Liver (tissue), 9 donors: Measurements from ENCODE around the gene CACNA1B. TPM values are rescaled to one million over a fixed set of nuclear protein-coding genes. Genes with fewer than 3 reads are reported as not detected.

Source experiments
- DNase-seq: peaks from one replicate; pipeline ENCODE4 v3.0.0-alpha.2; 2017; ENCODE audit warnings: low spot score
- H3K27ac ChIP-seq, 2 donors: one replicate each; pipeline ENCODE4 v1.7.0; 2013; ENCODE audit warnings: inconsistent platforms in 2 of 2, low read length in 2 of 2, control low read depth in 1 of 2, low read depth in 1 of 2, mild to moderate bottlenecking in 1 of 2
- H3K27me3 ChIP-seq, 4 donors: one replicate each; pipeline versions ENCODE4 v1.6.1 to v1.7.0; 2013; ENCODE audit warnings: low read length in 3 of 4, inconsistent platforms in 1 of 4, mild to moderate bottlenecking in 1 of 4, moderate library complexity in 1 of 4; ENCODE audit not compliant: control insufficient read depth in 4 of 4, insufficient read depth in 4 of 4
- H3K36me3 ChIP-seq, 4 donors: one replicate each; pipeline versions ENCODE4 v1.6.1 to v1.7.0; 2013; ENCODE audit warnings: low read length in 3 of 4, mild to moderate bottlenecking in 3 of 4, low read depth in 1 of 4, moderate library complexity in 1 of 4; ENCODE audit not compliant: control insufficient read depth in 4 of 4, insufficient read depth in 3 of 4
- H3K4me1 ChIP-seq, 4 donors: one replicate each; pipeline versions ENCODE4 v1.6.1 to v1.7.0; 2013; ENCODE audit warnings: low read length in 3 of 4, mild to moderate bottlenecking in 3 of 4, moderate library complexity in 1 of 4; ENCODE audit not compliant: control insufficient read depth in 4 of 4, insufficient read depth in 4 of 4
- H3K4me3 ChIP-seq, 3 donors: one replicate each; pipeline versions ENCODE4 v1.6.1 to v1.7.0; 2013; ENCODE audit warnings: low read length in 3 of 3, control low read depth in 1 of 3, low read depth in 1 of 3, mild to moderate bottlenecking in 1 of 3
- H3K9ac ChIP-seq, 2 donors: one replicate each; pipeline ENCODE4 v1.7.0; 2013; ENCODE audit warnings: low read length in 2 of 2, mild to moderate bottlenecking in 2 of 2, moderate library complexity in 2 of 2, control low read depth in 1 of 2, low read depth in 1 of 2
- H3K9me3 ChIP-seq, 4 donors: one replicate each; pipeline versions ENCODE4 v1.6.1 to v1.7.0; 2013; ENCODE audit warnings: low read length in 3 of 4; ENCODE audit not compliant: control insufficient read depth in 4 of 4
- EGR1 ChIP-seq, 2 donors: IDR thresholded peaks; 2 replicates each; pipeline ENCODE4 v1.6.1; 2016 to 2018; ENCODE audit warnings: antibody characterized with exemption in 2 of 2, low read depth in 2 of 2
- FOXA1 ChIP-seq: IDR thresholded peaks from 2 replicates; pipeline ENCODE4 v1.6.1; 2016; ENCODE audit warnings: antibody characterized with exemption
- GABPA ChIP-seq, 2 donors: IDR thresholded peaks in 1 of 2; conservative IDR thresholded peaks in 1 of 2; 2 replicates each; pipeline ENCODE4 v1.6.1; 2016; ENCODE audit warnings: antibody characterized with exemption in 2 of 2, mild to moderate bottlenecking in 1 of 2, moderate library complexity in 1 of 2
- HNF4A ChIP-seq, 2 donors: conservative IDR thresholded peaks; 2 replicates each; pipeline ENCODE4 v1.6.1; 2016; ENCODE audit warnings: antibody characterized with exemption in 2 of 2, mild to moderate bottlenecking in 2 of 2
- HNF4G ChIP-seq: IDR thresholded peaks from 2 replicates; pipeline ENCODE4 v1.6.1; 2016; ENCODE audit warnings: antibody characterized with exemption
- JUND ChIP-seq, 2 donors: IDR thresholded peaks; 2 replicates each; pipeline ENCODE4 v1.6.1; 2016; ENCODE audit warnings: antibody characterized with exemption in 2 of 2
- NR2F2 ChIP-seq: IDR thresholded peaks from 2 replicates; pipeline ENCODE4 v1.6.1; 2016; ENCODE audit warnings: antibody characterized with exemption
- RXRA ChIP-seq, 2 donors: IDR thresholded peaks; 2 replicates each; pipeline ENCODE4 v1.6.1; 2017 to 2018; ENCODE audit warnings: antibody characterized with exemption in 2 of 2, mild to moderate bottlenecking in 1 of 2
- SP1 ChIP-seq: IDR thresholded peaks from 2 replicates; pipeline ENCODE4 v1.6.1; 2018; ENCODE audit warnings: antibody characterized with exemption, mild to moderate bottlenecking
- TAF1 ChIP-seq: conservative IDR thresholded peaks from 2 replicates; pipeline ENCODE4 v1.6.1; 2016; ENCODE audit warnings: antibody characterized with exemption, mild to moderate bottlenecking
- YY1 ChIP-seq: IDR thresholded peaks from 2 replicates; pipeline ENCODE4 v1.6.1; 2016; ENCODE audit warnings: antibody characterized with exemption, mild to moderate bottlenecking
- WGBS: extraction: QIAGEN DNeasy Blood & Tissue Kit; methylation state at CpG from one replicate; pipeline ENCODE4 v1.1.7; 2013; 5-methylcytosine and 5-hydroxymethylcytosine counted together
- polyA plus RNA-seq, 2 donors: library from polyadenylated mRNA; stranded (reverse) in 1 of 2; unstranded in 1 of 2; fragments of 200-250 nt in 1 of 2; fragments of >200 nt in 1 of 2; fragmentation: Nextera tagmentation in 1 of 2; extraction: Ambion mirVana in 1 of 2; gene quantifications; one replicate each; pipeline versions ENCODE4 v1.2.1 to v1.2.3, GENCODE V29; 2013 to 2015
- total RNA-seq, 2 donors: library from RNA; depleted of rRNA; stranded (reverse); fragments of >200 nt; gene quantifications; one replicate each; pipeline ENCODE4 v1.2.3, GENCODE V29; 2014
- TF ChIP-seq, protein P1 (sequence below): IDR thresholded peaks from 2 replicates; pipeline ENCODE4 v1.6.1; 2016; ENCODE audit warnings: antibody characterized with exemption, mild to moderate bottlenecking
- TF ChIP-seq, protein P2 (sequence below): fragments of 150-350 bp; IDR thresholded peaks from 2 replicates; pipeline ENCODE4 v1.5.1; 2017; ENCODE audit warnings: improper control_type of control experiment, low read depth, low read length; ENCODE audit not compliant: missing input control
- TF ChIP-seq, protein P3 (sequence below): IDR thresholded peaks from 2 replicates; pipeline ENCODE4 v1.6.1; 2016; ENCODE audit warnings: antibody characterized with exemption
- donor health status: healthy.
- donor health status: healthy.
- donor health status: healthy.
- donor health status: healthy.
- donor health status: healthy.

CACNA1B gene
- total and polyA plus RNA-seq, 4 donors = under 0.01 to 0.05 TPM; not detected in 2

- TF ChIP-seq, protein P1, sequence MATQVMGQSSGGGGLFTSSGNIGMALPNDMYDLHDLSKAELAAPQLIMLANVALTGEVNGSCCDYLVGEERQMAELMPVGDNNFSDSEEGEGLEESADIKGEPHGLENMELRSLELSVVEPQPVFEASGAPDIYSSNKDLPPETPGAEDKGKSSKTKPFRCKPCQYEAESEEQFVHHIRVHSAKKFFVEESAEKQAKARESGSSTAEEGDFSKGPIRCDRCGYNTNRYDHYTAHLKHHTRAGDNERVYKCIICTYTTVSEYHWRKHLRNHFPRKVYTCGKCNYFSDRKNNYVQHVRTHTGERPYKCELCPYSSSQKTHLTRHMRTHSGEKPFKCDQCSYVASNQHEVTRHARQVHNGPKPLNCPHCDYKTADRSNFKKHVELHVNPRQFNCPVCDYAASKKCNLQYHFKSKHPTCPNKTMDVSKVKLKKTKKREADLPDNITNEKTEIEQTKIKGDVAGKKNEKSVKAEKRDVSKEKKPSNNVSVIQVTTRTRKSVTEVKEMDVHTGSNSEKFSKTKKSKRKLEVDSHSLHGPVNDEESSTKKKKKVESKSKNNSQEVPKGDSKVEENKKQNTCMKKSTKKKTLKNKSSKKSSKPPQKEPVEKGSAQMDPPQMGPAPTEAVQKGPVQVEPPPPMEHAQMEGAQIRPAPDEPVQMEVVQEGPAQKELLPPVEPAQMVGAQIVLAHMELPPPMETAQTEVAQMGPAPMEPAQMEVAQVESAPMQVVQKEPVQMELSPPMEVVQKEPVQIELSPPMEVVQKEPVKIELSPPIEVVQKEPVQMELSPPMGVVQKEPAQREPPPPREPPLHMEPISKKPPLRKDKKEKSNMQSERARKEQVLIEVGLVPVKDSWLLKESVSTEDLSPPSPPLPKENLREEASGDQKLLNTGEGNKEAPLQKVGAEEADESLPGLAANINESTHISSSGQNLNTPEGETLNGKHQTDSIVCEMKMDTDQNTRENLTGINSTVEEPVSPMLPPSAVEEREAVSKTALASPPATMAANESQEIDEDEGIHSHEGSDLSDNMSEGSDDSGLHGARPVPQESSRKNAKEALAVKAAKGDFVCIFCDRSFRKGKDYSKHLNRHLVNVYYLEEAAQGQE = no peak
- TF ChIP-seq HNF4G = no peak
- TF ChIP-seq FOXA1 = no peak
- no peak for TF ChIP-seq YY1
These were observed 129.1 kb downstream of the CACNA1B start (continued) for GRCh38 chr9:138006576-138007233.

- no peaks in the 10 kb centered on the region for H3K36me3 ChIP-seq
- no peak overlapping the region for H3K9ac ChIP-seq
- no peak for TF ChIP-seq YY1
- no peak for TF ChIP-seq HNF4A (conservative IDR thresholded peaks at IDR 0.05)
- no peak for TF ChIP-seq NR2F2
- no peak for TF ChIP-seq RXRA (IDR thresholded peaks at IDR 0.05)
- TF ChIP-seq, protein P2, sequence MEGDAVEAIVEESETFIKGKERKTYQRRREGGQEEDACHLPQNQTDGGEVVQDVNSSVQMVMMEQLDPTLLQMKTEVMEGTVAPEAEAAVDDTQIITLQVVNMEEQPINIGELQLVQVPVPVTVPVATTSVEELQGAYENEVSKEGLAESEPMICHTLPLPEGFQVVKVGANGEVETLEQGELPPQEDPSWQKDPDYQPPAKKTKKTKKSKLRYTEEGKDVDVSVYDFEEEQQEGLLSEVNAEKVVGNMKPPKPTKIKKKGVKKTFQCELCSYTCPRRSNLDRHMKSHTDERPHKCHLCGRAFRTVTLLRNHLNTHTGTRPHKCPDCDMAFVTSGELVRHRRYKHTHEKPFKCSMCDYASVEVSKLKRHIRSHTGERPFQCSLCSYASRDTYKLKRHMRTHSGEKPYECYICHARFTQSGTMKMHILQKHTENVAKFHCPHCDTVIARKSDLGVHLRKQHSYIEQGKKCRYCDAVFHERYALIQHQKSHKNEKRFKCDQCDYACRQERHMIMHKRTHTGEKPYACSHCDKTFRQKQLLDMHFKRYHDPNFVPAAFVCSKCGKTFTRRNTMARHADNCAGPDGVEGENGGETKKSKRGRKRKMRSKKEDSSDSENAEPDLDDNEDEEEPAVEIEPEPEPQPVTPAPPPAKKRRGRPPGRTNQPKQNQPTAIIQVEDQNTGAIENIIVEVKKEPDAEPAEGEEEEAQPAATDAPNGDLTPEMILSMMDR = no peak
- TF ChIP-seq JUND (IDR thresholded peaks at IDR 0.05) = no peak
- TF ChIP-seq SP1 = no peak
- no peak for TF ChIP-seq TAF1
- TF ChIP-seq, protein P1 = no peak
- TF ChIP-seq, protein P3, sequence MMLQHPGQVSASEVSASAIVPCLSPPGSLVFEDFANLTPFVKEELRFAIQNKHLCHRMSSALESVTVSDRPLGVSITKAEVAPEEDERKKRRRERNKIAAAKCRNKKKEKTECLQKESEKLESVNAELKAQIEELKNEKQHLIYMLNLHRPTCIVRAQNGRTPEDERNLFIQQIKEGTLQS = no peak
- TF ChIP-seq EGR1 (IDR thresholded peaks at IDR 0.05; ENCODE audit: low read depth in 2 of 2) = no peak
- TF ChIP-seq GABPA (IDR thresholded peaks at IDR 0.05 in 1 of 2, conservative IDR thresholded peaks at IDR 0.05 in 1 of 2) = no peak
- no peak for TF ChIP-seq HNF4G
- no peaks in the 10 kb centered on the region for H3K27me3 ChIP-seq
- DNase-seq = no peak
- 90% methylated on average over 9 of the region's 9 CpGs for WGBS
- H3K4me3 ChIP-seq = no peak overlapping the region
- H3K27ac ChIP-seq = no peak overlapping the region
- H3K4me1 ChIP-seq = no peaks in the 10 kb centered on the region
- no peaks in the 10 kb centered on the region for H3K9me3 ChIP-seq
These were observed 130.0 kb downstream of the CACNA1B start for GRCh38 chr9:138007566-138007917.
